SK-N-MC (cell line): ENCODE results near the gene KLF12.

Source experiments
- EZH2 ChIP-seq: fragments of 200-600 bp; sonication (generic); IDR thresholded peaks from one replicate; pipeline ENCODE4 v1.6.1; 2017; ENCODE audit warnings: antibody characterized with exemption
- FOXP2 ChIP-seq: optimal IDR thresholded peaks from 2 replicates; pipeline ENCODE3; 2011; ENCODE audit warnings: mild to moderate bottlenecking, moderate library complexity; ENCODE audit not compliant: insufficient read depth; ENCODE audit errors: extremely low read length, control extremely low read depth
- POLR2AphosphoS5 ChIP-seq: IDR thresholded peaks from 2 replicates; pipeline ENCODE4 v1.6.1; 2012; ENCODE audit warnings: mild to moderate bottlenecking, low read depth, low read length, borderline replicate concordance

DNA sequence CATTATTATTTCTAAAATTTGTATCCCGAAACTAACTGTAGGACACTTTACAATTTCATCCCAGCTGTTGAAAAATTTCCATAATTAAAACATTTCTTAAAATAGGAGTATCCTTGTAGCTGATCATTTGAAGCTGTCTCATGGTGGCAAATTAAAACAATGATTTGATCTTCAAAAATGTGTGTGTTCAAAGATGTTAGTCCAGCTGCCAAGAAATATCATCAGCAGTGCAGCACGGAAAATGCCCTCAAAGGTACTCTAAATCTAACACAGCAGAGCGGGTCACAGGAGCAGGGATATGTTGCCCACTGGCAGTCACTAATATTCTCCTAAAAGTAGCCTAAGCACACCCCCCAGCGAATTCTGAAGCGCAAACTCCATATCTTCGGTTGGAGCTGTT lies 31.0 kb downstream of the KLF12 start:
- no peak for TF ChIP-seq EZH2
- no peak for TF ChIP-seq FOXP2
- TF ChIP-seq POLR2AphosphoS5: no peak
